H1 (cell line): ENCODE data around the gene LTBP1. TPM values are rescaled to one million over a fixed set of nuclear protein-coding genes. Genes with fewer than 3 reads are reported as not detected.

Experiments used
- CTCF ChIA-PET: fragments of 300-600 bp; sonication (Branson Sonifier 250); formaldehyde crosslinking; loops from one replicate; lab custom pipeline; 2021; ENCODE audit not compliant: partially characterized antibody; lab: Charles Lee
- POLR2A ChIA-PET: fragments of 300-600 bp; sonication (Branson Sonifier 250); formaldehyde crosslinking; loops from one replicate; lab custom pipeline; 2021; ENCODE audit warnings: inconsistent platforms; ENCODE audit not compliant: partially characterized antibody; lab: Charles Lee
- DNase-seq, 2 experiments: peaks; one replicate each; pipeline versions ENCODE4 v3.0.0 to v3.0.0-alpha.2; 2010 to 2022; ENCODE audit warnings: low spot score in 2 of 2, low read depth in 1 of 2, mixed read lengths in 1 of 2
- FAIRE-seq: peaks from 2 replicates; lab custom pipeline; 2011; peaks lifted over from hg19 to GRCh38; lab: Jason Lieb, UNC
- H2AFZ ChIP-seq: 2 replicates; pipeline ENCODE4 v1.8.1; 2012; ENCODE audit warnings: low read length, inconsistent platforms
- H2AK5ac ChIP-seq: 2 replicates; pipeline ENCODE4 v1.6.1; 2013; ENCODE audit warnings: low read depth, low read length
- H2BK120ac ChIP-seq: replicated peaks from 2 replicates; pipeline ENCODE3; 2013; ENCODE audit warnings: low read depth, low read length, inconsistent platforms
- H2BK12ac ChIP-seq: 2 replicates; pipeline ENCODE4 v1.6.1; 2013; ENCODE audit warnings: low read depth, low read length
- H2BK15ac ChIP-seq: 2 replicates; pipeline ENCODE4 v1.6.1; 2013; ENCODE audit warnings: low read length
- H2BK20ac ChIP-seq: 2 replicates; pipeline ENCODE4 v1.6.1; 2013; ENCODE audit warnings: low read length
- H2BK5ac ChIP-seq: 2 replicates; pipeline ENCODE4 v1.6.1; 2013; ENCODE audit warnings: low read depth, low read length
- H3K14ac ChIP-seq: 2 replicates; pipeline ENCODE4 v1.6.1; 2013; ENCODE audit warnings: inconsistent platforms; ENCODE audit not compliant: insufficient read length
- H3K18ac ChIP-seq: 2 replicates; pipeline ENCODE4 v1.6.1; 2013; ENCODE audit warnings: low read length; ENCODE audit errors: extremely low read depth
- H3K23ac ChIP-seq: 2 replicates; pipeline ENCODE4 v1.6.1; 2013; ENCODE audit warnings: inconsistent platforms; ENCODE audit not compliant: insufficient read length
- H3K23me2 ChIP-seq: 2 replicates; pipeline ENCODE4 v1.6.1; 2013; ENCODE audit warnings: low read depth, low read length
- H3K27ac ChIP-seq: 2 replicates; pipeline ENCODE4 v1.6.1; 2011; ENCODE audit warnings: low read depth, low read length, inconsistent platforms
- H3K27me3 ChIP-seq, 4 experiments: replicated peaks in 1 of 4; 1 replicate in 1 of 4; 2 replicates in 3 of 4; pipeline versions ENCODE4 v1.6.1 to v1.8.1; 2011 to 2013; ENCODE audit warnings: low read length in 3 of 4, mild to moderate bottlenecking in 3 of 4, inconsistent platforms in 2 of 4, mixed read lengths in 2 of 4, moderate library complexity in 1 of 4; ENCODE audit not compliant: control insufficient read depth in 3 of 4, insufficient read depth in 3 of 4; ENCODE audit errors: extremely low read depth in 1 of 4
- H3K36me3 ChIP-seq, 4 experiments: 2 replicates each; pipeline versions ENCODE4 v1.6.1 to v1.8.1; 2011 to 2013; ENCODE audit warnings: mild to moderate bottlenecking in 4 of 4, low read length in 3 of 4, moderate library complexity in 2 of 4, control low read depth in 1 of 4, inconsistent platforms in 1 of 4; ENCODE audit not compliant: insufficient read depth in 4 of 4, control insufficient read depth in 2 of 4
- H3K4ac ChIP-seq: replicated peaks from 2 replicates; pipeline ENCODE3; 2013; ENCODE audit warnings: low read length, low read depth, mixed read lengths, inconsistent platforms; ENCODE audit not compliant: insufficient read length
- H3K4me1 ChIP-seq, 4 experiments: replicated peaks in 1 of 4; 1 replicate in 1 of 4; 2 replicates in 3 of 4; pipeline versions ENCODE4 v1.6.1 to v1.8.1; 2011 to 2013; ENCODE audit warnings: low read length in 3 of 4, inconsistent platforms in 2 of 4, mixed read lengths in 1 of 4; ENCODE audit not compliant: insufficient read depth in 4 of 4, control insufficient read depth in 3 of 4
- H3K4me2 ChIP-seq, 2 experiments: 2 replicates each; pipeline versions ENCODE4 v1.6.1 to v1.8.1; 2011 to 2013; ENCODE audit warnings: low read depth in 2 of 2, low read length in 2 of 2, control low read depth in 1 of 2, inconsistent platforms in 1 of 2, mild to moderate bottlenecking in 1 of 2; ENCODE audit not compliant: insufficient read depth in 1 of 2
- H3K4me3 ChIP-seq, 4 experiments: fragments of 200-600, 300-600 bp in 1 of 4; sonication (generic), shearing (Covaris generic), sonication (Bioruptor Twin) in 1 of 4; 2 replicates each; pipeline versions ENCODE4 v1.5.1 to v1.8.1; 2011 to 2016; ENCODE audit warnings: low read length in 4 of 4, low read depth in 3 of 4, control low read depth in 2 of 4, inconsistent platforms in 2 of 4, mild to moderate bottlenecking in 2 of 4, mixed read lengths in 1 of 4, moderate library complexity in 1 of 4; ENCODE audit not compliant: insufficient read depth in 2 of 4; ENCODE audit errors: extremely low read depth in 1 of 4
- H3K56ac ChIP-seq: replicated peaks from 2 replicates; pipeline ENCODE3; 2013; ENCODE audit warnings: low read depth, mild to moderate bottlenecking, mixed read lengths, low read length, inconsistent platforms; ENCODE audit not compliant: insufficient read length
- H3K79me1 ChIP-seq: 2 replicates; pipeline ENCODE4 v1.6.1; 2013; ENCODE audit warnings: low read depth, low read length, control low read depth
- H3K79me2 ChIP-seq, 2 experiments: 2 replicates each; pipeline versions ENCODE4 v1.6.1 to v1.8.1; 2012 to 2013; ENCODE audit warnings: low read length in 2 of 2, mild to moderate bottlenecking in 2 of 2, inconsistent platforms in 1 of 2; ENCODE audit not compliant: insufficient read depth in 2 of 2, control insufficient read depth in 1 of 2
- H3K9ac ChIP-seq, 4 experiments: replicated peaks in 1 of 4; 1 replicate in 1 of 4; 2 replicates in 3 of 4; pipeline versions ENCODE4 v1.6.1 to v1.8.1; 2011 to 2013; ENCODE audit warnings: low read depth in 3 of 4, low read length in 3 of 4, control low read depth in 2 of 4, mild to moderate bottlenecking in 2 of 4, moderate library complexity in 2 of 4, inconsistent platforms in 1 of 4; ENCODE audit errors: extremely low read depth in 1 of 4
- H3K9me3 ChIP-seq, 2 experiments: 2 replicates each; pipeline versions ENCODE4 v1.6.1 to v1.8.1; 2012 to 2013; ENCODE audit warnings: mild to moderate bottlenecking in 2 of 2, moderate library complexity in 2 of 2, control low read depth in 1 of 2, inconsistent platforms in 1 of 2, low read depth in 1 of 2, low read length in 1 of 2, mixed read lengths in 1 of 2; ENCODE audit not compliant: insufficient read depth in 2 of 2
- H4K20me1 ChIP-seq, 2 experiments: replicated peaks in 1 of 2; 2 replicates each; pipeline versions ENCODE3 to v1.8.1; 2011 to 2013; ENCODE audit warnings: inconsistent platforms in 2 of 2, low read length in 2 of 2, mild to moderate bottlenecking in 1 of 2; ENCODE audit not compliant: insufficient read depth in 2 of 2, control insufficient read depth in 1 of 2
- H4K5ac ChIP-seq: 2 replicates; pipeline ENCODE4 v1.6.1; 2013; ENCODE audit warnings: low read length, low read depth, mixed read lengths, inconsistent platforms; ENCODE audit not compliant: insufficient read length
- H4K8ac ChIP-seq: 2 replicates; pipeline ENCODE4 v1.8.0; 2013; ENCODE audit warnings: mild to moderate bottlenecking, moderate library complexity, low read length, inconsistent platforms; ENCODE audit not compliant: insufficient read depth; ENCODE audit errors: extremely low read depth
- H4K91ac ChIP-seq: replicated peaks from 2 replicates; pipeline ENCODE3; 2013; ENCODE audit warnings: low read length, mixed read lengths, inconsistent platforms; ENCODE audit not compliant: insufficient read length
- CHD2 ChIP-seq: IDR thresholded peaks from 2 replicates; pipeline ENCODE4 v1.6.1; 2012; ENCODE audit warnings: low read length, improper control_type of control experiment
- JUN ChIP-seq: IDR thresholded peaks from 2 replicates; pipeline ENCODE4 v1.6.1; 2011; ENCODE audit warnings: low read depth, mild to moderate bottlenecking, improper control_type of control experiment, low read length
- TBP ChIP-seq: IDR thresholded peaks from 2 replicates; pipeline ENCODE4 v1.6.1; 2011; ENCODE audit warnings: low read depth, low read length, improper control_type of control experiment
- TCF12 ChIP-seq: IDR thresholded peaks from 2 replicates; pipeline ENCODE4 v1.6.1; 2011; ENCODE audit warnings: low read depth, mild to moderate bottlenecking, low read length
- WGBS, 2 experiments: shearing (Covaris generic) in 1 of 2; methylation state at CpG; one replicate each; pipeline versions ENCODE4 v1.1.6 to v1.1.7; 2013 to 2015; ENCODE audit warnings: low lambda C conversion rate in 2 of 2, mixed read lengths in 2 of 2, inconsistent platforms in 1 of 2, low coverage in 1 of 2, missing lambda C conversion rate in 1 of 2; ENCODE audit not compliant: insufficient replicate concordance in 2 of 2, insufficient coverage in 1 of 2, insufficient read length in 1 of 2; ENCODE audit errors: extremely low coverage in 1 of 2, missing lambda C conversion rate in 1 of 2; 5-methylcytosine and 5-hydroxymethylcytosine counted together
- polyA plus RNA-seq, 7 experiments: library from polyadenylated mRNA; depleted of rRNA in 3 of 7; stranded (reverse) in 5 of 7; unstranded in 2 of 7; fragments of >200 nt in 5 of 7; fragments of 200-250 nt in 2 of 7; gene quantifications; 1 replicate in 5 of 7; 2 replicates in 1 of 7; 4 replicates in 1 of 7; pipeline versions ENCODE4 v1.2.1 to v1.2.3, GENCODE V29; 2011 to 2013; ENCODE audit warnings: missing spikeins in 2 of 7, mixed read lengths in 2 of 7
- total RNA-seq: library from RNA; stranded (reverse); fragmentation: NEBNext Ultra II Directional; extraction: Animal tissue kit (Norgen Biotek cat#: 25700); gene quantifications from 2 replicates; pipeline ENCODE4 v1.2.1, GENCODE V29; 2021

LTBP1 gene
- total and polyA plus RNA-seq, 2 of the 8 experiments (the other 6 are each of a cell fraction or from before 2014, with no cell fraction given): 15.4 to 24.7 TPM

DNA sequence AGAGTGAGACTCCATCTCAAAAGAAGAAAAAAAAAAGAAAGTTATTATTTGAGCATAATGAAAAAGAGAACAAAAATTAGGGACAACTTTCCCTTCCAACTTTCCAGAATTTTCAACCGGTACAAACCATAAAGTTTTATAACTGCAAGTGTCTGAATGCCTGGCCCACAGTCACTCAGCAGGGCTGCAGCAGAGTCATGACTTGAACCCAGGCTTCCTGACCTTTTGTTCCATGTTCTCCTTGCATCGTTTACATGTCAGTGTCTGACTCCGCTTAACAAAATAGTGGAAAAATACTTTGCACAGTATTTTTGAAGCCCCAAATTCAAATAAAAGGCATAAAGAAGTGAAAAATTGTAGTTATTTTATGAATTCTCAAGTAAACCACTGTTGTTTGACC, 82.7 kb downstream of the LTBP1 start:
- H3K36me3 ChIP-seq: no peaks in the 10 kb centered on the region; a peak in 1 of 8 replicates
- 85% methylated on average over 3 of the region's 3 CpGs; no CpG with 5 or more reads in 1 of the 2 experiments for WGBS, 2 experiments
- H3K79me1 ChIP-seq: no peaks in the 10 kb centered on the region
- FAIRE-seq (no peak), DNase-seq (no peak)
- no peak overlapping the region for H3K9ac ChIP-seq
- no peak overlapping the region for H2BK5ac ChIP-seq
- no peak overlapping the region for H3K14ac ChIP-seq
- H2BK12ac ChIP-seq: no peak overlapping the region
- CTCF ChIA-PET: interaction anchor here (0.6 kb wide), 1 partner anchor 17 kb away, joined by 3 read pairs; no protein-coding TSS in a partner anchor
- H3K23me2 ChIP-seq: no peaks in the 10 kb centered on the region
- H4K20me1 ChIP-seq: no peaks in the 10 kb centered on the region
- no peak overlapping the region for H3K23ac ChIP-seq
- H3K56ac ChIP-seq: no peak overlapping the region
- H3K4me2 ChIP-seq: no peak overlapping the region
- 0 out of 4 replicates have a peak, but pooled peaks cover 0 to 3% of the 10 kb centered on the region in 2 experiments for H3K79me2 ChIP-seq
- TF ChIP-seq TCF12 (no peak), CHD2 (no peak), JUN (no peak), TBP (no peak)
- no peak overlapping the region for H3K18ac ChIP-seq
- no peak overlapping the region for H4K8ac ChIP-seq
- POLR2A ChIA-PET: no interaction called here
- no peaks in the 10 kb centered on the region for H3K4me1 ChIP-seq
- no peak overlapping the region for H2AK5ac ChIP-seq
- H3K27ac ChIP-seq: no peak overlapping the region
- H3K9me3 ChIP-seq: peaks cover 3 to 6% of the 10 kb centered on the region in 2 experiments; a peak in 2 of 4 replicates
- no peak overlapping the region for H2BK15ac ChIP-seq
- H2BK120ac ChIP-seq: no peak overlapping the region
- H2AFZ ChIP-seq: no peak overlapping the region
- no peak overlapping the region for H2BK20ac ChIP-seq
- H4K5ac ChIP-seq: no peak overlapping the region
- no peaks in the 10 kb centered on the region for H3K27me3 ChIP-seq
- no peak overlapping the region for H4K91ac ChIP-seq
- no peak overlapping the region for H3K4ac ChIP-seq
- no peak overlapping the region for H3K4me3 ChIP-seq
